ENCODE measurements around the gene ANKRD42. TPM values are rescaled to one million over a fixed set of nuclear protein-coding genes. Genes with fewer than 3 reads are reported as not detected.

Gene ANKRD42
- total and polyA plus RNA-seq, 9 of the 15 experiments (the other 6 are each of a cell fraction or from before 2014, with no cell fraction given) = 2.8 to 9.1 (median 6.1) TPM

- TF ChIP-seq E2F4 (CRISPR knock-in tag; IDR thresholded peaks at IDR 0.05; ENCODE audit: low read depth) = 0 out of 2 replicates have a peak, but pooled peaks have one; percentile 48
- TF ChIP-seq PHF21A (IDR thresholded peaks at IDR 0.05; ENCODE audit: borderline replicate concordance, low read depth) = no peak
- TF ChIP-seq SAFB (IDR thresholded peaks at IDR 0.05; ENCODE audit: borderline replicate concordance, low read depth, low read length) = no peak
- no peak for TF ChIP-seq ZNF780A (CRISPR knock-in tag; IDR thresholded peaks at IDR 0.05)
- peak; percentile 76 for TF ChIP-seq CTBP1 (IDR thresholded peaks at IDR 0.05; ENCODE audit: borderline replicate concordance)
- no peak for TF ChIP-seq POLR3G (IDR thresholded peaks at IDR 0.05; ENCODE audit: extremely low read depth, insufficient read length, insufficient replicate concordance)
- no peak for TF ChIP-seq HNRNPLL (IDR thresholded peaks at IDR 0.05; ENCODE audit: low read depth, low read length, poor library complexity, severe bottlenecking)
- TF ChIP-seq RBBP5 (IDR thresholded peaks at IDR 0.05; ENCODE audit: borderline replicate concordance, insufficient read depth, low read length, poor library complexity, severe bottlenecking) = no peak
- no peak for TF ChIP-seq BDP1 (IDR thresholded peaks at IDR 0.05; ENCODE audit: insufficient read depth, insufficient read length)
- TF ChIP-seq RBM39 (optimal IDR thresholded peaks at IDR 0.05; ENCODE audit: low read depth, low read length) = no peak
- no peak for TF ChIP-seq TCF7L2 (IDR thresholded peaks at IDR 0.05; ENCODE audit: low read depth, low read length)
- TF ChIP-seq ADNP (tag; IDR thresholded peaks at IDR 0.05) = no peak; the same call in 1 of the 2 replicates
- TF ChIP-seq COPS2 (conservative IDR thresholded peaks at IDR 0.05) = no peak
- no peak for TF ChIP-seq ZNF134 (CRISPR knock-in tag; conservative IDR thresholded peaks at IDR 0.05)
- no peak for TF ChIP-seq NFE2L1 (tag; IDR thresholded peaks at IDR 0.05; ENCODE audit: borderline replicate concordance, low read depth)
- TF ChIP-seq CCAR2 (IDR thresholded peaks at IDR 0.05; ENCODE audit: low read depth, low read length) = no peak
- no peak for TF ChIP-seq SRSF9 (IDR thresholded peaks at IDR 0.05; ENCODE audit: borderline replicate concordance, low read depth, low read length)
- TF ChIP-seq PHF8 (IDR thresholded peaks at IDR 0.05; ENCODE audit: borderline replicate concordance, low read length) = peak; percentile 41; the same call in 1 of the 2 replicates
- TF ChIP-seq, protein P1, sequence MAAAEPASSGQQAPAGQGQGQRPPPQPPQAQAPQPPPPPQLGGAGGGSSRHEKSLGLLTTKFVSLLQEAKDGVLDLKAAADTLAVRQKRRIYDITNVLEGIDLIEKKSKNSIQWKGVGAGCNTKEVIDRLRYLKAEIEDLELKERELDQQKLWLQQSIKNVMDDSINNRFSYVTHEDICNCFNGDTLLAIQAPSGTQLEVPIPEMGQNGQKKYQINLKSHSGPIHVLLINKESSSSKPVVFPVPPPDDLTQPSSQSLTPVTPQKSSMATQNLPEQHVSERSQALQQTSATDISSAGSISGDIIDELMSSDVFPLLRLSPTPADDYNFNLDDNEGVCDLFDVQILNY (CRISPR knock-in tag; IDR thresholded peaks at IDR 0.05) = no peak
- TF ChIP-seq JUNB (CRISPR knock-in tag; conservative IDR thresholded peaks at IDR 0.05) = no peak
- TF ChIP-seq CBFB (CRISPR knock-in tag; IDR thresholded peaks at IDR 0.05) = no peak
- TF ChIP-seq ZNF280A (IDR thresholded peaks at IDR 0.05; ENCODE audit: low read depth, partially characterized antibody) = no peak
- TF ChIP-seq ETS1 (conservative IDR thresholded peaks at IDR 0.05; ENCODE audit: control insufficient read depth, low read depth, low read length) = no peak; the same call in 1 of the 2 replicates
These were observed 37.1 kb upstream of the ANKRD42 start (continued) for GRCh38 chr11:83156144-83156995.
